ENCODE measurements around the gene NELFB.

- TF ChIP-seq CTCF (conservative IDR thresholded peaks at IDR 0.05; ENCODE audit: low read depth, low read length) (no peak), EZH2 (IDR thresholded peaks at IDR 0.05; ENCODE audit: borderline replicate concordance, low read depth, low read length, poor library complexity, severe bottlenecking) (no peak)
These were observed 42.8 kb downstream of the NELFB start for GRCh38 chr9:137297966-137298365.
